NT2/D1 (cell line): Measurements from ENCODE around the gene DDIT4L.

ENCODE experiments used
- YY1 ChIP-seq: IDR thresholded peaks from 2 replicates; pipeline ENCODE4 v1.6.1; 2011; ENCODE audit not compliant: insufficient read length, insufficient read depth
- ZNF274 ChIP-seq: IDR thresholded peaks from 2 replicates; pipeline ENCODE4 v1.6.1; 2011; ENCODE audit warnings: mild to moderate bottlenecking, low read depth, low read length

DNA sequence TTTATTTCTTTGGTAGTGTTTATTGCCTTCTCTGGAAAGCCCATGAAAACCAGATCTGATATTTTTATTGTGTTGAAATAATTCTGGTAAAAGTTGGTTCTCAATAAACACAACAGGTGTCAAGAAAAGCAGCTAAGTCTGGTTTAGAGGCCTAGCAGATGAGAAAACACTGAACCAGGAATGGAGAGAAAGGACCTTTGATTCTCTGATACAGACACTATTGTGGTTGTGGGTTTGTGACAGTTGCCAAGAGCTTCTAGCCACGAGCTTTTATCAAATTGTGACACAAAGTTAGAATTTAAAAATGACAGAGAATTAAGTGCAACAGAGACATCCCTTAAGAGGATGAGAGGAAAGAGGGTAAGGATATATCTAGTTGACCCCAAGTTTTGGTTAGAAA, 42.6 kb downstream of the DDIT4L start:
- TF ChIP-seq ZNF274 (no peak), YY1 (no peak)
